NCI-H345 (cell line): ENCODE data around the gene FNIP2.
"Not testable (repeated sequence)": the region's sequence is repeated elsewhere in the genome, so short reads cannot be mapped to it uniquely, and the experiment has no call there.

Experiments used
- DNase-seq: peaks from one replicate; lab custom pipeline; 2025; lab: John Stamatoyannopoulos, UW

The FNIP2 gene

DNA sequence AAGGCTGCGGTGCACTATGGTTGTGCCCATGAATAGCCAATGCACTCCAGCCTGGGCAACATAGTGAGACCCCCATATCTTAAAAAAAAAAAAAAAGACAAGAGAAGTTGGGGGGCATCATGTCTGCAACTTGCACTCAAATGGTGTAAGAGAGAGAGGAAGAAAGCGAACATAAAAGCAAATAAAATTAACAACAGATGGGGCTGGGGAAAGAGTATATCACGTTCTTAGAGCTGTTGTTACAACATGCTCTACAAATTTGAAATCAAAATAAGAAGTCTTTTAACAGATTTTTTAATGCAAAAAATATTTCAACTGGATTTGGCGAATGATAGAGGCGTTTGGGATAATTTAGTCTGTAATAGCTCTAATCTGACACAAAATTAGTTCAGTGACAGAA is 144.9 kb downstream of the FNIP2 start:
- DNase-seq: no peak

DNA sequence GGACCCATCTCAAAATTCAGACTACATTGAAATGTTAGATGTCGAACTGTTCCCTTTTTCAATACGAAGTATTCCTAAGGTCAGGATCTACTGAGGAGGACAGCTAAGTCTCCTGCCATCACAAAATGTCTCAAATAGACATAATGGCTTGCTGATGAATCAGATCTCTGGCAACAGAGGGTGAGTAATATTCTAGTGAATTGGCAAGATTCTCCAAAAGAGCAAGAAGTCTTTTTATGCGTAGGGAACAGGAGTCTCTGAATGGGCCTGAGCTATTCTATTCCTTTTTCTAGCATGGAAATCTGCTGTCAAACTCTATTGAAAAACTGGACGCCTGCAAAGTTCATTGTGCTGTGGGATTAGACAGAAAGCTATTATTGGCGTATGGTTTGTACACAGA is 145.4 kb downstream of the FNIP2 start:
- no peak for DNase-seq

DNA sequence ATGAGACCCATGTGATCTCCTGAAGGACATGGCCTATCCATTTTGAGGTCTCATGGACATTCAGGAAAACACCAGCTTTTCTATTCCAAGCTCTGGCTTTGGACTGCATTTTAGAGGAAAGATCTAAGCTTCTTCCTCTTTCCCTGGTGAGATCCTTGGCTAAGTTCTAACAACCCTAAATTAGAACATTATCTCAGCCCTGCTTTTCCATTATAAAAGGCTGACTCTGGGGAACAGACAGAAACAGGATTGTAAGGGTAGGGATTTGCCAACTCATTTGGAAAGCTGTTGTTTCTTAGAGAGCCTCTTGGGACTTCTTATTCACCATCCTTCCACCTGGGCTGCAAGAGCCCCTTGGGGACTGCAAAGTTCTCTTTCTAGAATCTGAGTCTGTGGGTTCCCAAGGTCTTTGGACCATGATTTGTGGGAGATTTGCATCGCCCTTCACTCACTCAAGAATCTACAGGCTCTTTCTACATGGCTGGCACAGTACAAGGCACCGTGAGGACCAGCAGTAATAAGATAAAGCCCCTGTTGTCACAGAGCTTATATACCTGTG is 146.9 kb downstream of the FNIP2 start:
- no peak for DNase-seq

DNA sequence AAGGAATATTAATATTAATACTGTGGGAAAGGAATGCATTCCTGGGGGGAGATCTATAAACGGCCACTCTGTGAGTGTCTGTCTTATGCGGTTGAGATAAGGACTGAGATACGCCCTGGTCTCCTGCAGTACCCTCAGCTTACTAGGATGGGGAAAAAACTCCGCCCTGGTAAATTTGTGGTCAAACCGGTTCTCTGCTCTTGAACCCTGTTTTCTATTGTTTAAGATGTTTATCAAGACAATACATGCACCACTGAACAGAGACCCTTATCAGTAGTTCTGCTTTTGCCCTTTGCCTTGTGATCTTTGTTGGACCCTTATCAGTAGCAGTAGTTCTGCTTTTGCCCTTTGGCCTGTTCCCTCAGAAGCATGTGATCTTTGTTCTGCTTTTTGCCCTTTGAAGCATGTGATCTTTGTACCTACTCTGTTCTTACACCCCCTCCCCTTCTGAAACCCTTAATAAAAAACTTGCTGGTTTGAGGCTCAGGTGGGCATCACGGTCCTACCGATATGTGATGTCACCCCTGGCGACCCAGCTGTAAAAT is 151.7 kb downstream of the FNIP2 start:
- not testable (repeated sequence) for DNase-seq

DNA sequence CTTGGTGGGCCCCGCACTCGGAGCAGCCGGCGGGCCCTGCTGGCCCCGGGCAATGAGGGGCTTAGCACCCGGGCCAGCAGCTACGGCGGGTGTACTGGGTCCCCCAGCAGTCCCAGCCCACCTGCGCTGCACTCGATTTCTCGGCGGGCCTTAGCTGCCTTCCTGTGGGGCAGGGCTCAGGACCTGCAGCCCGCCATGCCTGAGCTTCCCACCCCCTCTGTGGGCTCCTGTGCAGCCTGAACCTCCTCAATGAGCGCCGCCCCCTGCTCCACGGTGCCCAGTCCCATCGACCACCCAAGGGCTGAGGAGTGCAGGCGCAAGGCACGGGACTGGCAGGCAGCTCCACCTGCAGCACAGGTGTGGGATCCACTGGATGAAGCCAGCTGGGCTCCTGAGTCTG is 158.9 kb downstream of the FNIP2 start:
- not testable (repeated sequence) for DNase-seq

DNA sequence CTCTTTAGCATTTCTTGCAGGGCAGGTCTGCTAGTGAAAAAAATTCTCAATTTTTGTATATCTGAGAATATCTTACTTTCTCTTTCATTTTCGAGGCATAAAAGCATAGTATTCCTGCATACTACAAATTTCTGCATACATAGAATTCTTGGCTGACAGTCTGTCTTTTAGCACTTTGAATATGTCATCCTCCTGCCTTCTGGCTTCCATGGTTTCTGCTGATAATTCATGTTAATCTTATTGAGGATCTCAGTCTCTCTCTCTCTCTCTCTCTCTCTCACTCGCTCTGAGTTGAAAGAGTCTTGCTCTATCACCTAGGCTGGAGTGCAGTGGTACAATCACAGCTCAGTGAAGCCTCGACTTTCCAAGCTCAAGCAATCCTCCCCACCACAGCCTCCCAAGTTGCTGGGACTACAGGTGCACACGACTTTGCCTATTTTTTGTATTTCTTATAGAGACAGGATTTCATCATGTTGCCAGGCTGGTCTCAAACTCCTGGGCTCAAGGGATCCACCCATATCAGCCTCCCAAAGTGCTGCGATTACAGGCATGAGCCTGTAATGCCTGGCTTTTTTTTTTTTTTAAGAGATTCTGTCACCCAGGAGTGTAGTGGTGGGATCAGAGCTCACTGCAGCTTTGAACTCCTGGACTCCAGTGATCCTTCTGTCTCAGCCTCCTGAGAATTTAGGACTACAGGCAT is 161.3 kb downstream of the FNIP2 start:
- no peak for DNase-seq

DNA sequence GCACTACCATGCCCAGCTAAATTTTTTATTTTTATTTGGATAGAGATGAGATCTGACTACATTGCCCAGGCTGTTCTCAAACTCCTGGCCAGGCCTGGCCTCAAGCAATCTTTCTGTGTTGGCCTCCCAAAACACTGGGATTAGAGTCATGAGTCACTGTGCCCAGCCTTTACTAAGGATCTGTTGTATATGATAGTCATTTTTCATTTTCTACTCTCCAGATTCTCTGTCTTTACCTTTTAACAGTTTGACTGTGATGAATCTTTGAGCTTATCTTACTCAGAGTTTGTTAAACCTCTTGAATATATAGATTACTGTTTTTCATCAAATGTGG is 161.8 kb downstream of the FNIP2 start:
- DNase-seq: no peak

DNA sequence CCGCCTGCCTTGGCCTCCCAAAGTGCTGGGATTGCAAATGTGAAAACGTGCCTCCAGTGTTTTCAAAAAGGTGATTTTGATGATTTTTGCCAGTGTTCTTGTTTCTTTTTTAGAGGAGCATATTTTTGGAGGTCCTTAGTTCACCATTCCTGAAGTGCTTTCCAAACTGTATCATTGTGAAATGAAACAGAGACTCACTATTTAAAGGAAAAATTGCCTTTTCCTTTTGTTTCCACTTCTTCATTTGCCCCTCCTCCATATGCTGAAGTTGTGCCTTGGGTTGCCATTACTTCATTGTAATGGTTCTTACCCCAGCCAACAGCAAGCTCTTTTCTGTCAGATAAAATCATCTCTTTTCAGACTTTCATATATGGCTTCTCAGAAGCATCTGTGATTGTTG is 164.4 kb downstream of the FNIP2 start:
- no peak for DNase-seq

DNA sequence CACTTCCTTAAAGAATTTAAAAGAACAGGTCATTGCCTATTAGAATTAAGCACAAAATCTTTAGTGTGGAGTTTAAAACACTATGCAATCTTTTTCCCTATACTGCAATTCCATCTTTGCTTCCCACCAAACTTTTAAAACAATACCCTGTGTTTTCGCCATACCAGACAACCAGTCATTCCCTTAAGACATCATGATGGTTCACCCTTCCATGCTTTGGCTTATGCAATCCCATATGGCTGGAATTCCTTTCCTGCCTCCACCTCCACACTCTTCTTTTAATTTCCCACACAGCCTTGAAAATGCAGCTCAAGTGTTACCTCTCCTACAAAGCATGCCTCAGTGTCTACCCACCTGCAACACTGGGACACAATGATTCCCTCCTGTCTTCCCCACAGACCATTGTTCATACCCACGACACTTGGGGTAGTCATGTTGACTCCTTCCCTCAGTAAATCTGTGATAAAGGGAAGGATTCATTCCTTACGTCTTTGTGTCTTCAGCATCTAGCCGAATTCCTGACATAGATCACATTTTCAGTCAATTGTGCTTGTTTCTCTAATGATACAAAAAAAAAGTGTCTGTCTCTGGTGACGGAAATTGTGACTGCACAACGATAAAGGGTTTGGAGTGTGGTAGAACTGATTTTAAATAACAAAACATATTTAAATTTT is 166.3 kb downstream of the FNIP2 start:
- no peak for DNase-seq

DNA sequence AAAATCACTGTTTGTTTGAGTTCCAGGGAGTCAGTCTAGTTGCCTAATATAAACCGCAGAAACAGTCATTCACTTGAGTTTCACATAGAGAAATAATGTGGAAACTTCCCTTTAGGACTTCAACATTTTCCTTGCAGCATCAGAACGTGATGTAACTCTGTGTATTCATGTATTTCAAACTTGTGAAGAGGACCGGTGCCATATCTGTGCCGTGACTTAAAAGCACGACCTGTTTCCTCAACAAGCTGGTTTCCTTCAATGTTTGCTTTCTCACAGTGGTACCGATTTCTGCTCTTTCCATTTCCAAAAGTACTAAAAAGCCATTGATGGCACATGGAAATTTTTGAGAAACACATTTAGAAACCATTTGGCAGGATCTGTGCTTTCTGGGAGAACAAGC is 167.4 kb downstream of the FNIP2 start:
- no peak for DNase-seq

DNA sequence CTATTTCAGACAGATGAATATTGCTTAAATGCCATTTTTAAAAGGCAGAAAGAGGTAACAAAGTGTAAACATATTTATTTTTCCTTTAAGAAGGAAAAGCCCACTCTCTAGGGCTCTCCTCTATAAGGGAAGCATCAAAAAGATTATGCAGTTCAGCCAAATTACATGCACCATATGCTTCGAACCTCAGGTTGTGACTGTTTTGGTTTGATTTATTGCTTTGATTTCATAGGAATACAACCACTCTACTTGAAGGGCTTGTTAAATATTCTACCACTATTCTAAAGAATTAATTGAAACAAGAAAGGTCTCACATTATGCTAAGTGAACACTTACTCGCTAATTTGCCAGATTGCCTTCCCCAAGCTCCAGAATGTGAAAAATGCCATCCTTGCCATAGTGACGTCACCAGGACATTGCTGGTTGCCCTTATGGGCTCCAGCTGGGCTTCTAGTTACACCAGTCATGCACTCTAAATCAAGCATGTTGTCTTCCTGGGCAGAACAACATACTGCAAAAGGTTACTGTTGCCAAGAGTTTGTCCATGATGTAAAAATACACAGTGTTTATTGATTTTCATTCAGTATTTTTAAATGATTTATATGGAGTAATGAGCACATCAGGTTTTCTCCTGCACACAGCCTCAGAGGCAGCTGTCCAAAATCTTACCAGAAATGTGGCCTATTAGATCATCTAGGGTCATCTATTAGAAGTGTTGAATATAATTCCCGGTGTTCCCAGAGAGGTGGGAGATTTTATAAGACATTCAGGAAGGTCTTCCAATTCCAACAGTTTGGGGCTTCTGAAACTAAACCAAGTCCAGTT is 169.6 kb downstream of the FNIP2 start:
- DNase-seq: no peak

DNA sequence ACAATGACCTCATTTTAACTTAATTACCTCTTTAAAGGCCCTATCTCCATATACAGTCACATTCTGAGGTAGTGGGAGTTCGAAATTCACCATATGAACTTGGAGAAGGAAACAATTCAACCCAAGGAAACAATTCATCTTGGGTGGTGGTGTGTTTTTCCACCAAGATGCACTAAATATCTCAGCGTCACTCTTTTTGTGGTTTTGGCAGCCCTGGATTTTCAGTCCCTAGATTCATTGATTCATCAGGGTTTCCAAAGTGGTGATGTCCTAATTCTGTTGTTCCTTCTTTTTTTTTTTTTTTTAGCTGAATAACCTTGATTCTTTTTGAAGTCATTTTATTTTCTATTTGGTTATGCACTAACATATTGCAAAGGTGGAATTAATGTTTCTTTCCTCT is 171.4 kb downstream of the FNIP2 start:
- DNase-seq: no peak

DNA sequence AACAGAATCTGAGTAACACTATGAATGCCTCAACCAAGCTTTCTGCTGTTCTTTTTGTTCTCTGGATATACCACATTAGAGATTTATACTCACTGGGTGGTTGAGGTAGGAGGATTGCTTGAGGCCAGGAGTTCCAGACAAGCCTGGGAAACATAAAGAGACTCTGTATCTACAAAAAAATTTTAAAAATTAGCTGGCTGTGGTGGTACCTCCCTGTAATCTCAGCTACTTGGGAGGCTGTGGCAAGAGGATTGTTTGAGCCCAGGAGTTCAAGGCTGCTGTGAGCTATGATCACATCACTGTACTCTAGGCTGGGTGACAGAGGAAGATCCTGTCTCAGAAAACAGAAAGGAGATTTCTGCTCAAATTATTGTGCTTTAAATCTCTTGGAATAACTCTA is 172.5 kb downstream of the FNIP2 start:
- no peak for DNase-seq

DNA sequence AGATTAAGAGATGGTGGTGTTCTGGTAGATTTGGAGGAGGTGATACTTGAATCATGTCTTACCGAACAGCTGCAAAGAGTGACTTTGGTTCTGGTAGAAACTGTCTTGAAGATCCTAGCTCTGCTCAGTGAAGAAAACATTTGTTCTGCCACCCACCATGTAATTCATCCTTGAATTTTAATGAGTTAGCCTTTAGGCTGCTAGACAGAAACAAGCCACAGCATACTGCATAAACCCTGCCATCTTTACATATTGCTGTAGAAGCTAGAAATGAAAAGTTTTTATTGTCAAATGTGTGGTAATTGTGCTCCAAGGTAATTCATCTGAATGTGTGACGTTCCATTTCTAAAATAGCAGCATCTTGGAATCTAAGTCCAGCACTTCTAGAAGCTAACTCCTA is 173.1 kb downstream of the FNIP2 start:
- DNase-seq: no peak

DNA sequence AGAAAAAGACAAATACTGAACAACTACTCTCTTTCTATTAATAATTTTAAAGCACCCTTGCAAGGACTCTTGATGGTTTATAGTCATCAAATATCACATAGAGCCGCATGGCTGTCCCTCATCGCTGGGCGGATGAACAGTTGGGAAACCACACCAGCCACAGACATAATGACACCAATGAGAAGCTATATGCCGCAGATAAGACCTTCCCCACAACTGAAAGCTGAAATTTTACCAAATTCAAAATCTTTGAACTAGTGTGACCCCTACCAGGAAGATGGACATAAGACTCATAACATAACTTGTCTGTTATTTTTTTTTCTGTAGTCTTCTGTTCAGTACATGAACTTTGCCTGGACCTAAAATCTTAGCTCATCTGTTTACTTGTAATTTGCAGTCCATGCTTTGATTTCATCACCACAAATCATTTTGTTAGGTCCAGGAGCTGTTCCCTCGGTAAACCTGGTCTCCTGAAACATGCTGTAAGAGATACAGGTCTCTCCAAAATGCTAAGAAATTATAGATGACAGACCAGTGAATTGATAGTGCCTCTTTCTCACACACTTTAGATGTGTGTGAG is 176.8 kb downstream of the FNIP2 start:
- no peak for DNase-seq

DNA sequence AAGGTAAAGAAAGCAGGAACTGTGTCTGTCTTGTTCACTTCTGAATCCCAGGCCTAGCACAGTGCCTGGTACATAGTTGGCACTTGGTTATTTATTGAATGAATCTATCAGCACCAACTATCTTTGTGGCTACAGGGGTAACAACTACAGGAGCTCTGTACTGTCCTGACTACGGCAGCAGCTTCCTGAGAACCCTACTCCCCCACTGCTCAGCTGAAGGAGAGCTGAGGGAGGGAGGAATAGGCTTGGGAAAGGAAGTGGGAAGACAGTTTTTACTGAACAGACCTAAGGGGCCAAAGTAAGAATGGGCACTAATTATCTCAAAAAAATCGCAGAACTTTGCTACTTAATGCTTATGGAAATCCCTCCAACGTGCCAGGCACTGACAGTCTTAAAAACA is 178.0 kb downstream of the FNIP2 start:
- DNase-seq: no peak

DNA sequence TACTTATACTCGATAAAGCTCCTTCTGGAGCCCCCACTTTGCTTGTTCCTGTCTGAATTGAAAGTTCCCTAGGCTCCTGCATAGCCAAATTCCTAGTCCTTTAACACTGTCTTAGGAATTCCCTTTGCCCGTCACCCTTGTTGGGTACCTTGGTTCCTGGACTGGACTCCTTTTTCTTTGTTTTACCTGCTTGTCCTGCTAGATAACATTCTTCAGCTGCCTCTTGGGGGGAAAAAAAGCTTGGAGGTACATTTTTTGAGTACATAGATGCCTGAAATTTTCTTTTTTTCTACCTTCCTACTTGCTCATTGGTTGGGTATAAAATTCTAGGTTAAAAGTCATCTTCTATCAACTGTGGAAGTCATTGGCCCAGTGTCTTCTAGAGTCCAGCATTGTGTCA is 179.2 kb downstream of the FNIP2 start:
- DNase-seq: no peak

DNA sequence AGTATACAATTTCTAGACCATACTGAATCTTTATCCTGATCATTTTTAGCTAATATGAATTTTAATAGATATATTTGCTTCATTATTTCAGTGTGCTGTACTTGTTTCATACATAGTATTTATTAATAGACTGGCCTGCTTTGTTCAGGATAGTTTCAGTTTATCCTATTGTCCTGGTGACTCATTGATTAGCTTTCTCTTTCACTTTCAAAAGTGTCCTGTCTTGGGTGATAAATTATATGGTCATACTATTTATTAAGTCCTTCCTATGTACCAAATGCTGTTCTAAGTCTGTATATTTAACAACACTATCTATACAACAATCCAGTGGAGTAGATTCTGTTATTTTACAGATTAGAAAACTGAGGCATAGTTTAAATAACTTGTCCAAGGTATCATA is 180.3 kb downstream of the FNIP2 start:
- no peak for DNase-seq

DNA sequence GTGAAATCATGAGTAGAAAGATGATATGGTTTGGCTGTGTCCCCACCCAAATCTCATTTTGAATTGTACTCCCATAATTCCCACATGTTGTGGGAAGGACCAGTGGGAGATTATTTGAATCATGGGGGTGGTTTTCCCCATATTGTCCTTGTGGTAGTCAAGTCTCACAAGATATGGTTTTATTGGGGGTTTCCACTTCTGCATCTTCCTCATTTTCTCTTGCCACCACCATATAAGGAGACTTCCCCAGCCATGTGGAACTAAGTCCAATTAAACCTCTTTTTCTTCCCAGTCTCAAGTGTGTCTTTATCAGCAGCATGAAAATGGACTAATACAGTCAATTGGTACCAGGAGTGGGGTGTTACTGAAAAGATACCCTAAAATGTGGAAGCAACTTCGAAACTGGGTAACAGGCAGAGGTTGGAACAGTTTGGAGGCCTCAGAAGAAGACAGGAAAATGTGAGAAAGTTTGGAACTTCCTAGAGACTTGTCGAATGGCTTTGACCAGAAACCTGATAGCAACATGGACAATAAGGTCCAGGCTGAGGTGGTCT is 183.5 kb downstream of the FNIP2 start:
- not testable (repeated sequence) for DNase-seq

DNA sequence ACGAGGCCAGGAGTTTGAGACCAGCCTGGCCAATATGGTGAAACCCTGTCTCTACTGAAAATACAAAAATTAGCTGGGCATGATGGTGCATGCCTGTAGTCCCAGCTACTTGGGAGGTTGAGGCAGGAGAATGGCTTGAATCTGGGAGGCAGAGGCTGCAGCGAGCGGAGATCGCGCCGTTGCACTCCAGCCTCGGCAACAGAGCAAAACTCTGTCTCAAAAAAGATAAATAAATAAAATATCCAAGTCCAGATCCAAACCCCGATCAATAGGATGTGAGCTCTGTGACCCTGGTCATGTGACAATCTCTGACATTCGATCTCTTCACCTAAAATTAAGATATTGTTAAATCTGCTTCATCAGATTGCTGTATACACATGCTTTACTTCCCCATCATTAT is 187.5 kb downstream of the FNIP2 start:
- not testable (repeated sequence) for DNase-seq

DNA sequence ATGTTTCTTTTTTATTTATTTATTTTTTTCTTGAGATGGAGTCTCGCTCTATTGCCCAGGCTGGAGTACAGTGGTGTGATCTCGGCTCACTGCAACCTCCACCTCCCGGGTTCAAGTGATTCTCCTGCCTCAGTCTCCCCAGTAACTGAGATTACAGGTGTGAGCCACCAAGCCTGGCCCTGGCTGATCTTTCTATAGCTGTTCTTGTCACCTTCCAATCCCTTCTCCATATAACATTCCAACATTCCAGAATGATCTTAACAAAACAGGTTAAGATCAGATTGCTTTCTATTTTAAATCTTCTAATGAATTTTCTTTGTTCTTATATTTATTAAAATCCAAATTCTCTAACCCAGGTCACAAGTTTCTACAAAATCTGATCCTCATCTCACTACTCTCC is 188.1 kb downstream of the FNIP2 start:
- DNase-seq: not testable (repeated sequence)
